Measurements from ENCODE around the gene NR3C2.

Gene NR3C2

DNA sequence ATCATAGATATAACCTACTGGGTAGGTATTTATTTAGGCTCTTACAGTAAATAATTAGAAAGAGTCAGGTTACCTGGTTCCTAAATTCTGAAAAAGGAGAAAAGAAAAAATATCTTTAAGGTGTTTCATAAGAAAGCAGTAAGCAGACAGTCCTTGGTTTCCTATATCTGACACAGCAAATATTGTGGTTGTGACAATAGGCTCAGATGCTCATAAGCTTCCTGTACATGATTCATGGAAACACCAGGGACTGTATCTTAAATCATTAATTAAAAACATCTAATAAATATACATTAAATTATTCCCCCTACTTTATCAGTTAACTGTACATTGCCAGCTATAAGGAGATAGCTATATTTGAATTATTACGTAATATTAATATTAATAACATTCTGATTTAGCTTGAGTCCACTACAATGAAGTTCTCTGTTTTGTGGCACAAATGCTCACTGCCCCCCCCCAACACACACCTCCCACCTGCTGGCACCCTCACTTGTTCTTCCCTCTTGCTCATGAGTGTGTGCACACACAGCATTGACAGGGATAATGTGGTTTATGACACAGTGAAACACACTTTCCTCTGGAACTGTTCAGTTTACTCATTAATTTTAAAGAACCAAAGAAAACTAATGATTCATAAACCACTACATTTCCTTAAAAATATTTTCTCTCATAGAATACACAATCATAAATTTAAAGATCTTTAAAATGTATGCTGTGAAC lies 187.4 kb downstream of the NR3C2 start:
- no peak for DNase-seq

DNA sequence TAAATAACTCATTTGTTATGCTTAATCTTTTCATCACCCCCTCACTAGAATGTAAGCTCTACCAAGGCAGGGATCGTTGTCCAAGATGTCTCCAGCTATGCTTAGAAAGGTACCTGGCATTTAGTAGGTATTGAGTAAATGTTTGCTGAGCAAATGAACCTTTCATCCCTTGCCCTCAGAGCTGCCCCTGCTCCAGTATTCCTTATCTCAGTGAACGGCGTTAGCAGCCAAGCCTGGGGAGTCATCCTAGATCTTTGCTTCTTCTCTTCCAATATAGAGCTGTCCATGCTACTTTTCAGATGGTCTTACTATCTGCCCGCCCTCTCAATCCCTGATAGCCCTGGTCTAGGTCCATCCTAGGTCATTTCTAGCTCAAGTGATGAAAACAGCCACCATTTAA lies 188.4 kb downstream of the NR3C2 start:
- no peak for DNase-seq

DNA sequence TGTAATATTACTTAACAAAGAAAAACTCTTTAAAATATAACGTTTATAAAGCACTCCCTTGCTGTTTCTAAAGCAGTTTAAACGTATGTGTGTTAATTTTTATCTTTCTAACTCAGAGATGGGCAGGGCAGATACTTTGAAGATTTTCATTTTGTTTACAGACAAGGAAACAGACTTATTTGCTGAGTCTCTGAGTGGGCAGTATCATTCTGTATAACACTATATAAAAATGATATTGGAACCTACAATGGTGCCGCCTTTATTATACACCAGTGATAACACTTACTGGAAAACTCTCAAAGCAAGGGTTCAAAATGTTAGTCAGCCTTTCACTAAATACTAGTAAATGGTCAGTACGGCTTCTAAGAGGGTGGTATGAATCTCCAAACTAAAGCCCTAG lies 193.4 kb downstream of the NR3C2 start:
- no peak for DNase-seq

DNA sequence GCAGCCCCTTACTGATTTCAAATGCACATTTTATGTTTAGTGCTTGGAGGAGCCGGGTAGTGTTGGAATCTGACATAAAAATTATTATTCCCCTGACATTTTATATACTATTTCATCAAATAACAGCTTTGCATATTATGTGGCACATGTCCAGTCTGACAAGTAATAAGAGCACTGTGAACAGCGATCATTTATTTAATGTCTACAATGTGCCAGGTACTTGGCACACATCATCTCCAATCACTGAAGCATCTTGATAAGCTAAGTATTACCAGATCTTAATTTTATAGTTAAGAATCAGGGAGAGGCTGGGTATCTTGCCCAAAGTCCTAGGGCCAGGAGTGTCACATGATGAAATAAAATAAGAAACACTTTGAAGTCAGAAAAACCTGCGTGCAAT lies 197.2 kb downstream of the NR3C2 start:
- DNase-seq: no peak

DNA sequence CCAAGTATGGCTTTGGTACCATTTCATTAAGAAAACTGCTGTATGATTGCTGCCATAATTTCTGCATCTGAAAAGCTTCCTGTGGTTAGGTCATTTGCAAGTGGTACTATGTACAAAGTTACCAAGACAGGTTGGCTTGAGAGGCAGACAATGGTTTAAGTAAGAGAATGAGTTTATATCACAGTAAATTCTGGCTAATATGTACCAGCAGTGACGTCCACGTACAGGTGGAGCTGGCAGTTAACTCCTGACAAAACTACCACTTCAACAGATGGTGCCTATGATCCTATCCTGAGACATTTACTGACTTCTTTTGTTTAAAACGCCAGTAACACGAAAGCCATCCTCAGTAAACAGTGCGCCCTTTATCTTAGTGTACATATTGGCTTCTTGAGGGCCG lies 198.4 kb downstream of the NR3C2 start:
- DNase-seq: no peak

DNA sequence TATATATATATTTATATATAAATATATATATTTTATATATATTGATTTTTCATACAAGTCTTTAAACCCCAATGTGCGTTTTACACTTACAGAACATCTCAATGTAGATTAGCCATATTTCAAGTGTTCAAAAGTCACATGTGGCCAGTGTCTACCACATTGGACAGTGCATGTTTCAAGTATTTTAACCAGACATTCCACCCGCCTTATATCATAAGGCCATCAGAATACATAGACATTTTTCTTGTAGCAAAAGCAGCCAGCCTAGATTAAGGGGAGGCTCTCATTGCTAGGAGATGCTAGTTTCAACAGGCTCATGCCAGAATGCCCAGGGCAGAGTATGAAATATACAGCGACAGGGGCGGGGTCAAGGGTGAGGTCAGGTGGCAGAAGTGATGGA lies 202.0 kb downstream of the NR3C2 start:
- DNase-seq: no peak

DNA sequence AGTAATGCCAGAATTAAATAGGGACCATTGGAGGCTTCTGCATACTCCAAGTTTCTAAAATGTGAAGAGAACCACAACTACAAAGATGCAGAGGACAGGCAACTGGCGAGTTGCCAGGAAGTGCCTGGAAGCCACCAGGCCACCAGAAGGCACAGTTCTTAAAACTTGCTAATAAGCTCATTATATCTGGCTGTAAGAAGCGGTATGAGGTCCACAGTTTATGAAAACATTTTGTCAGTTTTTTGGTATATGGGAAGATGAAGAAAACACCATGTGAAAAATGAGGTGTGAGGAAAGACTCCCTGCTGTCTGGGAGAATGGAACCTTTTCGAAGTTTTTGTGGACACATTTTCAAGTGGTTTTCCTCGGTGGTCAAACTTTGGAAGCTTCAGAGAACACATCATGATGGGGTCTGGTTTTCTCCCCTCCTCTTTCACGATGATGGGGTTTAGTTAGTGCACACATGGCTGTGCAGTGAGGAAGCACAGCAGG lies 202.7 kb downstream of the NR3C2 start:
- DNase-seq: no peak

DNA sequence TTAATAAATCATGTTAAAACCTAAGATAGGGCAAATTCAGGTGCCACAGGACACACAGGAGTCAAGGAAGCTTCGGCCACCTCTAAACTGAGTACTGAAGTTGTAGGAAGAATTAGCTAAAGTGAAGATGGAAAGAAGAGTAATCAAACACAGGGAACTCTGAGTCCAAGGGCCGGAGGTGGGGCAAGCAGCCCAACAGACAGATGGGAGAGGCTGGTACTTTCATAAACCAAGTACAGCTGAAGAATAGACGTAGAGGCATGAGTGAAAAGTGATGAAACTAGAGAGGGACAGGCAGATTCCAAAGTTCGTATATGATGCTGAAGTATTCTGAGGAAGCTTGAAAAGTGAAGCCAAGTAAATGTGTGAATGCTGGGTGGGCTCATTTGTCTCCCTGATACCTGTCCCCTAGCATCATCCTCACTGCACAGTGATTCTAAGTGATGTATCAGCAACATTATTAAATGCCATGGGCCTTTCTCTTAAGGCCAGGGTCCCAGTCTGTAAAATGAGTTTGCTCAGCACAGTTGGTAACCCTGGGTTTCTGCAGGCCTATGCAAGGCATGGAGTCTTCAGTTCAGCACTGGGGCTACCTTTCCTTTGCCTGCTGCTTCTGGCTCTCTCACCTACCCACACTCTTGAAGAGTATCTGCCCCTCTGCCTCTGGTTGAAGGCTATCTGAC lies 203.3 kb downstream of the NR3C2 start:
- no peak for DNase-seq

DNA sequence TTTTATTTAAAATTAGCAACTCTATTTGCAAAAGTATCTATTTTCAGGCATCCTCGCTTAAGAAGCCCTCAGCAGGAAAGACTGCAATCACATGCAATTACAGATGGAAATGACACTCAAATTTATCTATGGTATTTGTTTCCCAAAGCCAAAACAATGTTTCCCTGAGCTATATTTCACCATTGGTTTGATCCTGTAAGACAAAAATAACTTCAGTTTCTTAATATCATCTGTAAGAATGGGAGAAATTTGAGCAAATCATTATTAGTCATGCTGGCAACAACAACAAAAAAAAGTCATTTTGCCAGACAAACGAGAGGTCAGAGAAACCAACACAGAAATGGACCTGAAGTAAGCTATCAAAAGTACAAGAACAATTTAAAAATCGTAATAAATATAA lies 204.1 kb downstream of the NR3C2 start:
- DNase-seq: no peak

DNA sequence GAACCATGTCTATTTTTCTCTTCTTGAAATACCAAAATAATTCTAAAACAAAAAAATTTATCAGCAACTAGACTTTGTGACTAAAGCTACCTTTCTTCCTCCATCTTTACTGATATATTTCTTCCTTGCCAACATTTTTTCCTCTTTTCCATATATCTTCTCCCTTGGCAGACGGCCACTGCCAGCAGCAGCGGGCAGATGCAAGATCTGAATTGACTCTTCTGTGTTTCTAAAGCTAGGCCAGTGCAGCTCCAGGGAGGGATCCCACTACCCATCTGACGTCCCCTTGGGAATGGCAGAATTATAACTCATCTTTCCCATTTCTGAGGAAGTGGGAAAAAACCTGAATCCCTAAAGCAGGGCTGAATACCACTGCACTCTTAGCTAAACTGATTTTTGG lies 206.4 kb downstream of the NR3C2 start:
- no peak for DNase-seq

DNA sequence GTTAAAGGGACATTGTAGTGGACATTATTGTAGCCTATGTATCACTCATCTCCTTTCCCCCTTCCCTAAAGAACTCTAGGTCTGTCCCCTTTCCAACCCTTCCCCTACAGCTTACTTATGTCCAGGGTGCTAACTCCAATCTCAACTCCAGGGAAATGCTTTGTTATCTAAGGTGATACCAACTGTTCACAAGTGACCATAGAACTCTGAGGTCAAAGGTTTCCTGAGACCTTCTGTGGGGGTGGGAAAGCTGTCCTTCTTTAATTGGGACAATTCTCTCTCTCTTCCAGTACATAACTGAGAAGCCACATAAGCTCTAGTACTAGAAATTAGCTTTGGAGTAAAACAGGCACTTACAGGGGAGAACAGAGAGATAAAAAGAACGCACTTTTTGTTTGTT lies 212.4 kb downstream of the NR3C2 start:
- no peak for DNase-seq

DNA sequence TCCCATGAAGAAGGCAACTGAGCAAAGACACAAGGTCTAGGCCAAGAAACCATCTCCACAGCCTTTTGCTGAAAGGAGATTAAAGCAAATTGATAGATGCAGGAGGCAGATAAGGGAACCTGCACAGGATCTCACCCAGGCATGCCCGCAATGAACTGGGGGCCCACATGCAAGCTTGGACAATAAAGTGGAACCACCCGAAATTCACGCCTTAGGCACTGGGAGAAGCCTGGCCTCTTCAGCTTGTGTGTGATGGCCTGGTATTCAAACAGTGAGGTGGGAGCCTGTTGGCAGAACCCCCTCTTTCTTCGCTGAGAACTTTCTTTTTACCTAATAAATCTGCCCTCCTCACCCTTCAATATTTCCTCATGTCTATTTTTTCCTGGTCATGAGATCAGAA lies 213.2 kb downstream of the NR3C2 start:
- DNase-seq: no peak

DNA sequence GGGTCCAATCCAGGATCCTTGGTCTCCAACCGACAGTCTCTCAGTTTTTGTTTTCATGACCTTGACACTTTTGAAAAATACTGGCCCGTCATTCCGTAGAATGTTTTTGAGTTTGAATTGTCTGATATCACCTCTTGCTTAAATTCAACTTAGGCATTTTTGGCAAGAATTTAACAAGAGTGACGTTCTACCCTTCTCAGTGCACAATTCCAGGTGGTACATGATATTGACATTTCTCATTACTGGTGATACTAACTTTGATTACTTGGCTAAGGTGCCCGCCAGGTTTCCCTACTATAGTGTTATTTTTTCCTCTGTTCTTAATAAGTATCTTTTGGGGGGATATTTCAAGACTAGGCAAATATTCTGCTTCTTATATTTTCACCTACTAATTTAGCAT lies 215.1 kb downstream of the NR3C2 start:
- no peak for DNase-seq

DNA sequence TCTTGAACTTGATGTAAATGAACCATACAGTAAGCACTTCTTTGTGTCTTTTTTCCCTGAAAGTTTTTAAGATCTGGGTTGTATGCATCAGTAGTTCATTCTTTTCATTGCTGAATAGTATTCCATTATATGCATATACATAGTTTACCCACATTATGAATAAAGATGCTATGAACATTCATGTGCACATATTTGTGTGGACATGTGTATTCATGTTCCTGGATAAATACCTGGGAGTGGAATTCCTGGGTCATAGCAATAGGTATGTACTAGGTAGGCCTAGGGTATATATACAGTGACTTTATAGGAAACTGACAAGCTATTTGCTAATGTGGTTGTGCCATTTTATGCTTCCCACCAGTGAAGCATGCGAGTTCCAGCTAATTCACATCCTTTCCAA lies 215.9 kb downstream of the NR3C2 start:
- DNase-seq: no peak

DNA sequence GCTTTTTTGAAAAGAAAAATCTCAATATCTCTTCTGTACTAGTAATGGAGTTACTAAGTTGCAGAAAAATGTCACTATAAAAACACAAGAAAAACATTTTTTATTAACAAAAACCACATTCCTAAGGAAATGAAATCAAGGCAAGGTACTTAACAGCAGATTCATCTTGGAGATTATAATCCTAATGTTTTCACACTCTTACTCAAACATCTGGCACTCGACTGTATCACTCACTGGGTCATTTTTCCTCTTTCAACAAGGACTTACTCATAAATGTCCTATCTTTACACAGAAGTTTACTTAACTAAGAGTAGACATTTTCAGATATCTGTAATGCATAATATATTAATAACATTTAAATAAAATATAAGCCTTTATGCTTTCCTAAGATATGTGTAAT lies 216.6 kb downstream of the NR3C2 start:
- no peak for DNase-seq

DNA sequence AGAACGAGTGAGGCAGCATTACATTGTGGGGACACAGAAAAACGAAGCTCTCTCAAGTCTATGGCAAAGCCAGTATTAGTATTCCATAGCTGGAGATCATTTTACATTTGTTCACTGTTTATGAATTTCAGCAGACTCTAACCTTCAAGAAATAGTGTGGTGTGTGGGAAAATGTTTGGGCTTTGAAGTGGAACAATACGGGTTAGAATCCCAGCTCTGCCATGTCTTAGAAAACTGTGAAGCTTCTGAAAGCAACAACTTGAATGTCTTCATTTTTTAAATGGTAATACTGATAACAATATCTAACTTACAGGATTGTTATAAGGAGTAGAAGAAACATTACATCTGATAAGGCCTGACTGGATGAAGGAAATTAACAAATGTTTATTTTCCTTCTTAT lies 217.7 kb downstream of the NR3C2 start:
- no peak for DNase-seq

DNA sequence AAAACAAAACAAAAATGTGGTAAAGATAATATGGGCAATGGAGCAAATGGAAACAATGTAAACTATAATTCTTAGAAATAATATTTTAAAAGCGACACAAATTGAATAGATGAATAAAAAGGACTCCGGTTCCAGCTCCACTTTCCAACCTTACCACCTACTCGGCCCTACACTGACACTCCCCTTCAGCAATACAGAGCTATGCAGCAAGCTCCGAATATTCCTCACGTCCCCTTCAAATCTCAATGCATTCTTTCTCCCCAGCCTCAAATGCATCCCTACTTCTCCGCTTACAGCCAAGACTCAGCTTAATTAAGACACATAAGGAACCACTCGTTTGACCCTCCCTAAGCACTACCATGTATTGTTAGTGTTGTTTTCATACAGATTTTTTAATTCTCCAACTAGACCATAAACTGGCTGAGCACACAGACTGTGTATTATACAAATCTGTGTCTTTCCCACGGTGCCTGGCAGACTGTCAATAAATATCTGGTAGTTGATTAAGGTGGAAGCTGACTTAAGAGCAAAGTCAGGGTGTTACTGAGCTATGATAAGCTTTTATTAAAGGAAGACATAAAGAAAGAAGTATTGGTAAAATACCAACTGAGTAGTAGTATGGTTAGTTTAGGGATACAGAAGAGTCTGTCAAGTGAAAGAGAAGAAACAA lies 219.1 kb downstream of the NR3C2 start:
- DNase-seq: no peak

DNA sequence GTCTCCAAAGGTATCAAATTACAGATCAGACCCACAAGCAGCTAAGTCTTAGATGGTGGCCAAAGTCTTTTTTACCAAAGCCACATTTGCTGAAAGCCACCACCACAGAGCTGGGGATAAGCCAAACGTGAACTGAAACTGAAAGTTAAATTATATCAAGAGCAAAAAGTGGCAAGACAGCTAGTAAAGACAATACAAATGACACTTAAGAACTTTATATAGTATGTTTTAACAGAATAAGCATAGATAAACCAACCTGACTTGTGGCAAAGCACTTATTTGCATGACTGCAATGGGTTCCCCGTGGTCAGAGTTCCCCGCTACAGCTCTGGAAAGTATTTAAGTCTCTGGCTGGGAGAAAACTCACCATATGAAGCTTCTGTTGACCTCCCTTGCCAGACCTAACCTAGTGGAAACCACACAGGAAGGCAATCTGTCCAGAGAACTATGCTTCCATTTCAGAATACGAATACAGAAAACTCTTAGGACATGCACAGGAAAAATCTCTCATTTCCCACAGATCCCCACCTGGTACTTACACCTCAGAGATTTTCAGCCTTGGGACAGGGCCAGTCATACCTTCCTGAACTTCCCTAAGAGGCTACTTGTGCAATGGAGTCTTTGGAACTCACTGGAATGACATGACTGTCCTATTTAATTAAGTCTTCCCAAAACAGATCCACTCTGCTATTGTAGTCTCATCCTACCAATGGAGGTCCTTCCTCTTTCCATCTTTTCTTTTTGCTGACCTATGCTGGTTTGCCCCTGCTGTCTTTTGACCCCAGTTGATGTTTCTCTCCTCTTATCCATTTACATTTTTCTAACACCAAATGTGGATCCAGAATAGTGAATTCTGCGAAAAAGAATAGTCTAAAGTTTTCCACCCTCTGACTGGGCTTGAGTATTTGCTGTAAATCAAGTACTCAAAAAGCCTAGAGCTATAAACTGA lies 225.1 kb downstream of the NR3C2 start:
- DNase-seq: no peak

DNA sequence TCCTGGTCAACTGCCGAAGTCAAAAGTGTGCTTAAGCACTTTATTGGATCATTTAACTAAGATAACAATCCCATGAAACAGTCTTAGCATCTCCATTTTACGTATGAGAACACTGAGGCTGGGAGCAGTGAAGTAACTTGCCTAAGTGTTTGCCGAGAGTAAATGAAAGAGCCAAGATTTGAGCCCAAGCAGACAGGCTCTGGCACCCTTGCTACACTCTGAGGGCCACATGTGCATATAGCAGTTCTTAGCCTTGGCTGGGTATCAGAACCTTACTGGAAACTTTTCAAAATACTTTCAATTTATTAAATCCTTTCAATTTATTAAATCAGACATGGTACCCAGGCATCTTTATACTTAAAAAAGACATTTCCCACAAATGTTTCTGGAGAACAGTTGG lies 225.9 kb downstream of the NR3C2 start:
- DNase-seq: no peak

DNA sequence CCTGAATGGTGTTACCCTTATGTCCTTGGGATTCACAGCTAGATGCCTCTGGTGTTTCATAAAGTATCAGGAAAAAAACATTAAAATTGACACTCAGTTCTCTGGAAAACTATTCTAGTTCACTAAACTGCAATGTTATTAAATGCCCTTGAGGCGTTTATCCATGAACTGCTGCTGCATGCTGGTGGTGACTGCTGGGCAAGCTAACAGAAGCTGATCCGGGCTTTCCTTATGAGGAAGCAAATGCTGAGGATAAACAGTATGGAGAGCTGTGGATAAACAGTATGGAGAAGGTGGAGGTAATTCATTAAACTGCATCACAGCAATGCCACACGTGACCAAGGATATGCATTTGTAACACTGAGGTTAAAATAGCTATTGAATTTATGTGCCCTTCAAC lies 227.0 kb downstream of the NR3C2 start:
- no peak for DNase-seq

DNA sequence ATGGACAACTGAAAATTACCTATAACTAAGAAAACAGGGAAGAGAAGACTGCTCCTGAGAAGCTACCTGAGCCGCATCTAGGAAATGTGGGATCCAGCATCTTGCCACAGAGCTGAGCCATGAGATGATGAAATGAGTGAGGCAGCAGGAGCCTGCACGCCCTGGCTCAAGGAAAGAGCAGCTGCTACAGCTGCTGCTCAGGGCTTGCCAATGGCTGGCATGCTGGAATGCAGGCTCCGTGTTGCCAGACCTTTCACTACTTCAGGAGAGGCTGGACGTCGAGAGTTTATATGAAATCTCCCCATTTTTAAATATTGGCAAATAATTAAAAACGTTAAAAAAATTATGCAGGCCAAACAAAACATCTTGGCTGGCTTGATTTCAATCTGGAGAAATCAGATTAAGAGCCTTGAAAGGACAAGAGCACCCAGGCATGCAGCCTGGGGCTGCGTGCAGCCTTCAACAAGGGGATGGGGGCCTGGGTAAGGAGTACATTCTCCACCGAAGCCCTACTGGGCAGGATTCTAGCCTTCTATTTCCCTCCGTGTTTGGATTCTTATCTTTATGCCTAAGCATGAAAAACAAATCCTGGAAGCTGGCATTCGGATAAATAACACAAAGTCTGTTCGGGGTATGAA lies 227.6 kb downstream of the NR3C2 start:
- no peak for DNase-seq

DNA sequence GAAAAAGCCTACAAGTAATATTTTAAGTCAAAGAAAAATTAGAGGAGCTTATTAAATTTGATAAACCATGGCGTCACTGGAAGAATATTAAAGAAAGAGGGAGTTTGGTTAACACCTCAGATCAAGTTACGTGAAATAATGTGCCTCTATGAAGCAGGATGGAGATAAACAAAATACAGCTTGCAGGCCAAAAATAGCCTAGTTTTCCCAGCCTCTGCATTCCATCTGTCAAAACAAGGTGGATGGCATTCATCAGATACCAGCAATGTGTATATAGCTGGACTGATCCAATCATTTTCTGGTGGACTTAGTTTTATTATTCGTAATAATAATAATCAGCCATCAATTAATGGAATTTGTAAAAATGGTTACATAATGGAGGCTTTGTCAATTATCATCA lies 230.7 kb downstream of the NR3C2 start:
- no peak for DNase-seq

DNA sequence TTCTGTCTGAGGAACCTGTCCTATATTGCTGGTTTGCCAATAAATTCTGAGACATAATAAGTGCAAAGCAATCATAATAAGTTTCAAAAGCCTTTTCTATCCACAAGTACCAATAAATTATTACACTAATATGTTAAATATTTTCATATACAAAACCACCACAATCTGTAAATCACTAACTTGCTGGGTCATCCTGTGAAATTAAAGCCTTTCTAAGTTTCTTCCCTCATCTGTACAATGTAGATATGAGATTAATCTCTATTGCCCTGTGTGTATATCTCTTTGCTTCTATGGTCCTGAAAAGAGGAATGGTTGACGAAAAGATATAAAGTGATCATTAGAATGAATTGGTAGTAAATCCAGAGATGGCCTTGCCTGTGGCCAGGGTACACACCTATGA lies 231.6 kb downstream of the NR3C2 start:
- no peak for DNase-seq

All from midbrain (tissue), 1 donor.